ENCODE data around the gene NUTM1.
"Not testable (repeated sequence)": the region's sequence is repeated elsewhere in the genome, so short reads cannot be mapped to it uniquely, and the experiment has no call there.

Gene NUTM1

GRCh38 chr15:34365091-34365825 is 22.1 kb downstream of the NUTM1 start:
- TF ChIP-seq GATA1 (IDR thresholded peaks at IDR 0.05; ENCODE audit: low read depth, low read length), result no peak
- no peak for TF ChIP-seq POLR2A (IDR thresholded peaks at IDR 0.05; ENCODE audit: low read length)
- DNase-seq, result no peak

- TF ChIP-seq POLR2A (IDR thresholded peaks at IDR 0.05; ENCODE audit: low read length) (no peak), GATA1 (IDR thresholded peaks at IDR 0.05; ENCODE audit: low read depth, low read length) (no peak)
- no peak for DNase-seq
Observed at GRCh38 chr15:34365836-34366235, 22.7 kb downstream of the NUTM1 start.

GRCh38 chr15:34366271-34367065 is 23.4 kb downstream of the NUTM1 start:
- TF ChIP-seq POLR2A (IDR thresholded peaks at IDR 0.05; ENCODE audit: low read length), result no peak
- TF ChIP-seq GATA1 (IDR thresholded peaks at IDR 0.05; ENCODE audit: low read depth, low read length), result no peak
- DNase-seq, result peak; percentile 49 to 54

- TF ChIP-seq GATA1 (IDR thresholded peaks at IDR 0.05; ENCODE audit: low read depth, low read length), result no peak
- peak; percentile 86 for TF ChIP-seq POLR2A (IDR thresholded peaks at IDR 0.05; ENCODE audit: low read length)
- DNase-seq, result peak; percentile 92 to 94
Observed at GRCh38 chr15:34367101-34368081, 24.3 kb downstream of the NUTM1 start, which contains the start of gene LPCAT4. TSS of gene LPCAT4 (minus strand) at chr15:34367196. CDS start at chr15:34367100, 96 bp downstream.

- TF ChIP-seq GATA1 (IDR thresholded peaks at IDR 0.05; ENCODE audit: low read depth, low read length) (no peak), POLR2A (IDR thresholded peaks at IDR 0.05; ENCODE audit: low read length) (no peak)
- no peak for DNase-seq
Observed at GRCh38 chr15:34370129-34370528, 27.0 kb downstream of the NUTM1 start.

GRCh38 chr15:34370643-34371042 is 27.5 kb downstream of the NUTM1 start:
- no peak for DNase-seq
- TF ChIP-seq GATA1 (IDR thresholded peaks at IDR 0.05; ENCODE audit: low read depth, low read length) (no peak), POLR2A (IDR thresholded peaks at IDR 0.05; ENCODE audit: low read length) (no peak)

- no peak for DNase-seq
- TF ChIP-seq POLR2A (IDR thresholded peaks at IDR 0.05; ENCODE audit: low read length) (no peak), GATA1 (IDR thresholded peaks at IDR 0.05; ENCODE audit: low read depth, low read length) (no peak)
Observed at GRCh38 chr15:34373951-34374350, 30.8 kb downstream of the NUTM1 start.

GRCh38 chr15:34374816-34375215 is 31.7 kb downstream of the NUTM1 start:
- TF ChIP-seq GATA1 (IDR thresholded peaks at IDR 0.05; ENCODE audit: low read depth, low read length) (no peak), POLR2A (IDR thresholded peaks at IDR 0.05; ENCODE audit: low read length) (no peak)
- DNase-seq, result no peak

- DNase-seq, result not testable (repeated sequence)
Observed at GRCh38 chr15:34375541-34375940, 32.4 kb downstream of the NUTM1 start.

GRCh38 chr15:34376856-34377255 is 33.7 kb downstream of the NUTM1 start:
- DNase-seq, result no peak
- TF ChIP-seq GATA1 (IDR thresholded peaks at IDR 0.05; ENCODE audit: low read depth, low read length), result no peak
- TF ChIP-seq POLR2A (IDR thresholded peaks at IDR 0.05; ENCODE audit: low read length), result no peak

GRCh38 chr15:34380491-34380890 is 37.4 kb downstream of the NUTM1 start:
- not testable (repeated sequence) for DNase-seq

GRCh38 chr15:34381829-34382521 is 38.9 kb downstream of the NUTM1 start:
- DNase-seq, result not testable (repeated sequence)

GRCh38 chr15:34389594-34390086 is 46.5 kb downstream of the NUTM1 start:
- DNase-seq, result not testable (repeated sequence)

- not testable (repeated sequence) for DNase-seq
Observed at GRCh38 chr15:34392981-34393380, 49.9 kb downstream of the NUTM1 start.

GRCh38 chr15:34397637-34398259 is 54.6 kb downstream of the NUTM1 start:
- not testable (repeated sequence) for DNase-seq

GRCh38 chr15:34403160-34403598 is 60.1 kb downstream of the NUTM1 start:
- DNase-seq, result not testable (repeated sequence)

GRCh38 chr15:34403899-34404298 is 60.8 kb downstream of the NUTM1 start:
- DNase-seq, result not testable (repeated sequence)
